SH-SY5Y (cell line): ENCODE results near the gene C12orf57.

Experiments
- GATA2 ChIP-seq: IDR thresholded peaks from 2 replicates; pipeline ENCODE4 v1.6.1; 2011; ENCODE audit warnings: mild to moderate bottlenecking, low read depth, low read length
- GATA3 ChIP-seq: IDR thresholded peaks from 2 replicates; pipeline ENCODE4 v1.6.1; 2011; ENCODE audit warnings: low read depth, mild to moderate bottlenecking, low read length, moderate library complexity

GRCh38 chr12:6916426-6917200, 27.2 kb upstream of the C12orf57 start:
- TF ChIP-seq GATA2 (no peak), GATA3 (no peak)
